Cardiac atrium fibroblast (primary cell): ENCODE results near the gene ZNF430. TPM values are rescaled to one million over a fixed set of nuclear protein-coding genes. Genes with fewer than 3 reads are reported as not detected.

Source experiments
- total RNA-seq: library from RNA; depleted of rRNA; stranded (reverse); fragments of >200 nt; gene quantifications from 2 replicates; pipeline ENCODE4 v1.2.3, GENCODE V29; 2015

The ZNF430 gene
- 2.7 and 3.2 TPM in 2 replicates for total RNA-seq

DNA sequence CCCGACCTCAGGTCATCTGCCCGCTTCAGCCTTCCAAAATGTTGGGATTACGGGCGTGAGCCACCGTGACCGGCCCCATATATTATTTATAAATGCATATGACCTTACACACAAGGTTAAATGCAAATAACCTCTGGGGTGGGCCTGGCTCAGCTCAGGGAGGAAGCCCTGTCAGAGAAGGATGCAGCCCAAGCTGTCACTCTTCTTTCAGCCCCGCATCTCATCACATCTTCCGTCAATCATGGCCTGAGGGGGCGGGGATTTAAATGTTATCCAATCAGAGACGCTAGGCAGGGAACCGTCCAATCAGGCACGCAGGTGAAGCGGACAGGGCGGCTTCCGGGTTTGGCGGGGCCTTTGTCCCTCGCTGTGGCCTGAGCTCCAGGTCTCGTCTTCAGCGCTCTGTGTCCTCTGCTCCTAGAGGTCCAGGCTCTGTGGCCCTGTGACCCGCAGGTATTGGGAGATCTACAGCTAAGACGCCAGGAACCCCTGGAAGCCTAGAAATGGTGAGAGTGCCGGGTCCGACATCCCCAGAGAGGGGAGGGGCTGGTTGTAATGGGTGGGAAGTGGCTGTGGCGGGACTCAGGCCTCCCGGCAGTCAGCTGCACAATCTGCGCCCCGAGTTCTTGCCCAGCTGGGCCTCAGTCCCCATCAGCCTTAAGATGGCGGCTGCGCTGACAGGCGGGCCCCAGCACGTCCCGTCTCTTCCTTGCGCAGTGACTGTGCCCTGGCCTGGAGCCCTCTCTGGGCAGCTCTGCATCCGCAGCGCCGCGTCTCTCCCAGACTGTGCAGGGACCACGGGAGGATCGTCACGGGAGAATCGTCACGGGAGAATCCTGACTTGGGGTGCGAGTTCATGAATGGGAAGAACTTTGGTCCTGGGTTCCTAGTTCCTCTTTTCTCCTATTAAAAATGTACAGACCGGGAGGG is at the start of gene ZNF430:
TSS of gene ZNF430 (plus strand) at position 360 of the 930 bp plus-strand sequence. CDS start at position 504, 144 bp downstream.

DNA sequence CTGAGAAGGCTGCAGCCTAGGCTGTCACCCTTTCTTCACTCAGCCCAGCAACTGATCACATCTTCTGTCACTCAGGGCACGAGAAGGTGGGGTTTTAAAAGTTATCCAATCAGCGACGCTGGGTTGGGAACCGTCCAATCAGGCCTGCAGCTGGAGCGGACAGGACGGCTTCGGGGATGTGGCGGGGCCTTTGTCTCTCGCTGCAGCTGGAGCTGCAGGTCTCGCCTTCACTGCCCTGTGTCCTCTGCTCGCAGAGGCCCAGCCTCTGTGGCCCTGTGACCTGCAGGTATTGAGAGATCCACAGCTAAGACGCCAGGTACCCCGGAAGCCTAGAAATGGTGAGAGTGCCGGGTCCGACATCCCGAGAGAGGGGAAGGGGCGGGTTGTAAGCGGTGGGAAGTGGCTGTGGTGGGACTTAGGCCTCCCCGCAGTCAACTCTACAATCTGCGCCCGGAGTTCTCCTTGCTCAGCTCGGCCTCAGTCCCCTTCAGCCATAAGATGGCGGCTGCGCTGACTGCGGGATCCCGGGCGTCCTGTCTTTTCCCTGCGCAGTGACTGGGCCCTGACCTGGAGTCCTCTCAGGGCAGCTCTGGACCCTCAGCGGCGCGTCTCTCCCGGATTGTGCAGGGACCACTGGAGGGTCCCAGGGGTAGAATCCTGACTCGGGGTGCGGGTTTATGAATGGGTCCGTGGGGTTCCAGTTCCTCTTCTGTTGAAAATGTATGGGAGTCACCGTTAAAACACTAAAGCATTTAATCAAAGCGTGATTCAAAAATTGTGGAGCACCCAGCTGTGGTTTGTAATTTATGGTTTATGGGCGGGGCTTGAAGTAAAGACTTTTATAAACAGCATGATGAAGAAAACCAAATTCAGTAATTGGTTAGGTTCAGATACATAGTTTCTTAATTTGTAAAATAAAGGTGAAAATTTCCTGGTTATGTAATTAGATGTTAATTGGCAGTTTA is 61.8 kb downstream of the ZNF430 start, which contains the start of gene ZNF714:
TSS of gene ZNF714 (plus strand) at position 193 of the 965 bp plus-strand sequence. CDS start 16,066 bp downstream, outside the sequence.

Other genes starting within 250 kb of the ZNF430 start
- gene ZNF66, start 244.4 kb upstream of the ZNF430 start, total RNA-seq, result 0.72 and 0.97 TPM in 2 replicates
- gene ZNF85, start 97.4 kb upstream of the ZNF430 start, total RNA-seq, result 2.3 and 5.2 TPM in 2 replicates
- 2.9 and 3.1 TPM in 2 replicates for gene ZNF714, start 61.5 kb downstream of the ZNF430 start, total RNA-seq
- gene ZNF431, start 121.4 kb downstream of the ZNF430 start, total RNA-seq, result 1.9 and 3.8 TPM in 2 replicates